DMS 273 (cell line): ENCODE data around the gene EMID1.

Experiments used
- DNase-seq: peaks from one replicate; lab custom pipeline; 2025; ENCODE audit not compliant: unreplicated experiment; lab: John Stamatoyannopoulos, UW

The EMID1 gene

GRCh38 chr22:29194184-29194583 is 11.5 kb upstream of the EMID1 start:
- peak; percentile 15 for DNase-seq

- peak; percentile 12 for DNase-seq
Observed at GRCh38 chr22:29195118-29195963, 10.4 kb upstream of the EMID1 start.

GRCh38 chr22:29195964-29196666 is 9.6 kb upstream of the EMID1 start:
- DNase-seq = no peak

- DNase-seq = no peak
Observed at GRCh38 chr22:29197096-29197495, 8.6 kb upstream of the EMID1 start.

- no peak for DNase-seq
Observed at GRCh38 chr22:29198240-29198639, 7.5 kb upstream of the EMID1 start.

- DNase-seq = no peak
Observed at GRCh38 chr22:29199702-29200400, 5.8 kb upstream of the EMID1 start.

GRCh38 chr22:29200901-29201300 is 4.8 kb upstream of the EMID1 start:
- DNase-seq = no peak

- DNase-seq = no peak
Observed at GRCh38 chr22:29201782-29202181, 3.9 kb upstream of the EMID1 start.

- peak; percentile 35 for DNase-seq
Observed at GRCh38 chr22:29202212-29203192, 3.2 kb upstream of the EMID1 start.

GRCh38 chr22:29203488-29204454 is 1.9 kb upstream of the EMID1 start:
- DNase-seq = no peak

GRCh38 chr22:29204455-29205183 is 1.1 kb upstream of the EMID1 start:
- no peak for DNase-seq

- DNase-seq = no peak
Observed at GRCh38 chr22:29205252-29205593, 473 bp upstream of the EMID1 start.

GRCh38 chr22:29206372-29207242 is 911 bp downstream of the EMID1 start:
- DNase-seq = no peak

- no peak for DNase-seq
Observed at GRCh38 chr22:29207243-29207550, 1.5 kb downstream of the EMID1 start.

GRCh38 chr22:29207562-29208501 is 2.1 kb downstream of the EMID1 start:
- DNase-seq = no peak

GRCh38 chr22:29208502-29208862 is 2.8 kb downstream of the EMID1 start:
- DNase-seq = no peak
